ENCODE results near the gene PPIL4. TPM values are rescaled to one million over a fixed set of nuclear protein-coding genes. Genes with fewer than 3 reads are reported as not detected.

PPIL4 gene
- total and polyA plus RNA-seq, 12 donors, result 9.4 to 22.0 (median 17.6) TPM

- intact Hi-C loops (cut with DNase I), result loop anchor here in 2 of 10 donors (10.0 kb wide), 2 partner anchors 174 to 384 kb away; partner anchors contain the start of genes LATS1 (in 1 of the 2) and RAET1G (in 1 of the 2)
- TF ChIP-seq CTCF (IDR thresholded peaks at IDR 0.05), result no peak
Measured at GRCh38 chr6:149541139-149541538, 4.7 kb downstream of the PPIL4 start.

GRCh38 chr6:149534742-149535141 is 11.1 kb downstream of the PPIL4 start:
- no peak overlapping the region for H3K4me3 ChIP-seq
- intact Hi-C loops (cut with DNase I), result no loop called here
- 95 to 97% methylated on average over 1 of the region's 1 CpG for WGBS, 2 donors

More at GRCh38 chr6:149541139-149541538, 4.7 kb downstream of the PPIL4 start:
- WGBS, 2 donors, result 60 to 75% methylated on average over 2 of the region's 2 CpGs
- DNase-seq (no peak), ATAC-seq (no peak)
- no peak overlapping the region for H3K27ac ChIP-seq
- peaks cover 6 to 33% (median 28%) of the 10 kb centered on the region in 9 donors for H3K4me1 ChIP-seq
- H3K27me3 ChIP-seq, result no peaks in the 10 kb centered on the region
- no peaks in the 10 kb centered on the region for H3K9me3 ChIP-seq
- no peak overlapping the region for H3K4me3 ChIP-seq
- peaks cover 0 to 52% (median 37%) of the 10 kb centered on the region in 9 donors for H3K36me3 ChIP-seq

DNA sequence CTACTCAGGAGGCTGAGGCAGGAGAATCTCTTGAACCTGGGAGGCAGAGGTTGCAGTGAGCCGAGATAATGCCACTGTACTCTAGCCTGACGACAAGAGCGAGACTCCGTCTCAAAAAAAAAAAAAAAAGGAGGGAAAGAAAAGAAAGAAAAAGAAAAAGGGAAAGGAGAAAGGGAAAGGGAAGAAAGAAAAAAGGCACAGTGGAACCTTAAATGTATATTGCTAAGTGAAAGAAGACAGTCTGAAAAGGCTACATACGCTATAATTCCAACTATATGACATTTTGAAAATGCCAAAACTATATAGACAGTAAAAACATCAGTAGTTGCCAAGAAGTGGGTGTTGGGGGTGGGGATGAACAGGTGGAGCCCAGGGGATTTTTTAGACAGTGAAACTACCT is 16.2 kb downstream of the PPIL4 start:
- intact Hi-C loops (cut with DNase I), result no loop called here
- no peak for DNase-seq
- TF ChIP-seq CTCF (IDR thresholded peaks at IDR 0.05), result no peak
- Histone ChIP-seq H3K27me3 (no peaks in the 10 kb centered on the region), H3K36me3 (peaks cover 0 to 100% (median 70%) of the 10 kb centered on the region in 9 donors), H3K9me3 (no peaks in the 10 kb centered on the region), H3K27ac (no peak overlapping the region), H3K4me1 (no peaks in the 10 kb centered on the region), H3K4me3 (no peak overlapping the region)
- WGBS, 2 donors, result 96 to 97% methylated on average over 5 of the region's 5 CpGs
- no peak for ATAC-seq

More at GRCh38 chr6:149534742-149535141, 11.1 kb downstream of the PPIL4 start:
- Histone ChIP-seq H3K9me3 (no peaks in the 10 kb centered on the region), H3K27me3 (no peaks in the 10 kb centered on the region), H3K36me3 (peaks cover 0 to 100% (median 81%) of the 10 kb centered on the region in 9 donors), H3K27ac (no peak overlapping the region), H3K4me1 (no peaks in the 10 kb centered on the region)
- no peak for TF ChIP-seq CTCF (IDR thresholded peaks at IDR 0.05)
- no peak for DNase-seq
- no peak for ATAC-seq

- 95 to 100% methylated on average over 1 of the region's 1 CpG for WGBS, 2 donors
- ATAC-seq (no peak), DNase-seq (no peak)
- Histone ChIP-seq H3K4me3 (no peak overlapping the region), H3K27me3 (no peaks in the 10 kb centered on the region), H3K9me3 (no peaks in the 10 kb centered on the region), H3K4me1 (peaks cover 0 to 16% (median 0%) of the 10 kb centered on the region in 9 donors), H3K27ac (no peak overlapping the region), H3K36me3 (peaks cover 0 to 92% (median 16%) of the 10 kb centered on the region in 9 donors)
- no peak for TF ChIP-seq CTCF (IDR thresholded peaks at IDR 0.05)
- intact Hi-C loops (cut with DNase I), result loop anchor here in 9 of 10 donors (5.0 to 10.0 kb wide), 10 partner anchors 63 to 488 kb away; no protein-coding TSS in a partner anchor
Measured at GRCh38 chr6:149515494-149515893, 30.3 kb downstream of the PPIL4 start.

Measured in heart right ventricle (tissue), 16 donors.